HuH-7.5 (cell line): ENCODE data around the gene ANO4.

Source experiments
- DNase-seq: peaks from one replicate; pipeline ENCODE4 v3.0.0; 2011; ENCODE audit warnings: low spot score

The ANO4 gene

DNA sequence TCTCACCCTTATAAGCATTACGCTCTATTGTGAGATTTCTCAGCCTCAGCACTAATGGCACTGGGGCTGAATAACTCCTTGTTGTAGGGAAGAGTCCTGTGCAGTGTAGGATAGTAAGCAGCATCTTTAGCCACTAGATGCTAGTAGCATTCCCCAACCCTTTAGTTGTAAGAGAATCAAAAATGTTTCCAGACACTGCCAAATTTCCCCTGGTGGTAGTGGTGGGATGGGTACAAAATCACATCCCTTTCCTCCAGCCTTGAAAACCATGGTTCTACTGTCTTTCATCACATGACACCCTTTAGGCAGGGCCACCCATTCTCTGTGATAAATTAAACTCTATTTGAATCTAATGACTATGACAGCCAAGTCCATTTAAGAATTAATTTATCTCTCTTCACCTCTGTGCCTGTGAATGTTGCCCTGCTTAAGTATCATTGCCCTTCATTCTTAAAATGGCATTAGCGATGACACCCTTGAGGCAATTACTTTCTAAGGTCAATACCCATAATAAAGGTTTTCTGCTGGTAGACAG lies 199.4 kb downstream of the ANO4 start:
- no peak for DNase-seq

- no peak for DNase-seq
Observed at GRCh38 chr12:100995201-100995600, 200.6 kb downstream of the ANO4 start.

DNA sequence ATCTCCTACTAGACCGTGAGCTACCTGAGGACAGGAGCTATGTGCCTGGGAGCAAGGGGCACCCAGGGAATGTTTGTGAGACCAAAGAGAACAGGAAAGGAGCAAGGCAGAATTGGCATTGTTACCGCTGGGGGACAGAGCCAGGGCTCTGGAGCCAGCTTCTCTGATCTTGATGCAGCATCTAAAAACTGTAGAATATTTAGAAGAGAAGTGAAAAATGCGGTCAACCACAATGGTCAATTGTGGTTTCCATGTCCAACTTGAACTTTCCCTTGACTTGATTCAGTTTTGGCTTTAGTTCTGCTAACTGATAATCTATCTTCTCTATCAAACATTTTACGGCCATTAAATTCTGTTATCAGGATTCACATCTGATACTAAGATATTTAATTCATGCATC lies 201.2 kb downstream of the ANO4 start:
- no peak for DNase-seq

DNA sequence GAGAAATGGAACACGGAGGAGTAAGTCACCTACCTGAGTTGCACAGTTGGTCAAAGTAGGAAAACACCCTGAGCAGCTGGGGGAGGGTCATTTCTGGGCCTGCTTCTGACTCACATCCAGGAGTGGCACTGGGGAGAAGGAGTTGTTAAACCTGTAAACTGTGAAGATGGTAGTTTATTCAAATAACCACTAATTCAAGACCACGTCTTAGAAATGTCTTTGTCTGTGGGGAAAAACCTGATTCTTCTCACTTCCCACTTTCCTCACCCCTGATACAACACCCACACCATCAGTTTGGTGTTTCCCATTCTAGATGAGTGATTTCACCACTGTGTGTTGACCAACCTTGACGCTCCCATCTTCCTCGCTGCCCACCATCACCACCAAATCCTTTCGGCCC lies 207.1 kb downstream of the ANO4 start:
- no peak for DNase-seq

DNA sequence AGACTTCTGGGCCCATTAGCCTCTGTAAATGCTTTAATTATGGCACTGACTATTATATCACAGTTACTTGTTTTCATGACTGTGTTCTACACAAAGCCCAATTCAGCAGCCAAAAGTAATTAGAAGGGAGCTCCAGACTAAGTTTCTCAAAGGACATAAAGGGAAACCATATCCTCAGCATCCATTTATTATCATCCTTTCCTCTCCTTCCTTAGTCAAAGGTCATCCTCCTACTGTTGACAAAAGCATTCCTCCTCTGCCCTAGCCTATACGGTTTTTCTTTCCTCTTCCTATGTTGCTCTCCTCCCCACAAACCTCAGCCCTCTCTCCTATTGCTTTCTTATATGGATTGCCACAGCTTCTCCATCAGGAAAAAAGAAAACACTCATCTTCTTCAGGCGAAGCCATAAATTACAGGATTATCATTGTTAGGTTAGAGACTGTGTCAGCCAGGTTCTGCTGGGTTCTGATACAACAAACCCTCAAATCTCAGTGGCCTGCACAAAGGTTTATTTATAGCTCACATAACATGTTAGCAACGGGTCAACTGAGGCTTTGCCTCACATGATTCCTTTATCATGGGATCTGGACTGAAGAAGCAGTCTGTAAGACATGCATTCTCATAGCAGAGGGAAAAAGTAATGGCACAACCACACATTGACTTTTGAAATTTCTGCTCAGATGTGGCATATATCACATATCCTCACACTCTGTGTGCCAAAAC lies 208.3 kb downstream of the ANO4 start:
- no peak for DNase-seq

DNA sequence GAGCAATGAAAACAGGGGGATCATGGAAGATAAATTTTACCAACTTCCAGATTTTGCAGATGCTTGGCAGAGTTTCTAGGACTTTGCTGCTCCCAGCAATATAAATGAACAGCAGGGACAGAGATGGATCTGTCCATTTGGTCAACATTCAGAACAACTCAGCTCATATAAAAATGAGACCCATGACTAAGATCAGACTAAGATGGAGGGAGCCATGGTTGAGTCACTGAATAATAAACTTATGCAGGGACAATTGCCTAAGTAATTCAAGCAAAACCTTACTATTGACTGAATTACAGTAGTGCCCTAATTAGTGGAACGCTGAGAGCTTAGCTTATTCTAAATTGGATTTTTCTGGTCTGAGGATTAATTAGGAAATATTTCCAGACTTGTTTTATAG lies 210.3 kb downstream of the ANO4 start:
- no peak for DNase-seq

- DNase-seq = no peak
Observed at GRCh38 chr12:101009274-101009673, 214.7 kb downstream of the ANO4 start.

- DNase-seq = no peak
Observed at GRCh38 chr12:101010896-101011295, 216.3 kb downstream of the ANO4 start.

GRCh38 chr12:101013993-101014392 lies 219.4 kb downstream of the ANO4 start:
- DNase-seq = peak; percentile 19

DNA sequence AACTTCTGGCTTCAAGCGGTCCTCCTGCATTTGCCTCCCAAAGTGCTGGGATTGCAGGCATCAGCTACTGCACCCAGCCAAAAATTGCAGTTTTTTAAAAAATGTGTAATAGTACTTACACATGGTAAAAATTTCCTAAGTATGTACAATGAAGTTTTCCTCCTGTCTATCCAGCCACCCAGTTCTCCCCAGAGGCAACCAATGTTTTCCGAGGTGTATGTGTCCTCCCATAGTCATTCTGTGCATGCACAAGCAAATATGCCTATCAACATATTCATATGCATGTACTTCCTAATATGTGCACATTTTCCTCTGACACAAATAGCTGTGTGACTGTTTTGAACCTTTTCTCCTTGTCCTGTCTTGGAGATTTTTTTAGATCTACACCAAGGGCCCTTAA lies 220.5 kb downstream of the ANO4 start:
- DNase-seq = no peak

DNA sequence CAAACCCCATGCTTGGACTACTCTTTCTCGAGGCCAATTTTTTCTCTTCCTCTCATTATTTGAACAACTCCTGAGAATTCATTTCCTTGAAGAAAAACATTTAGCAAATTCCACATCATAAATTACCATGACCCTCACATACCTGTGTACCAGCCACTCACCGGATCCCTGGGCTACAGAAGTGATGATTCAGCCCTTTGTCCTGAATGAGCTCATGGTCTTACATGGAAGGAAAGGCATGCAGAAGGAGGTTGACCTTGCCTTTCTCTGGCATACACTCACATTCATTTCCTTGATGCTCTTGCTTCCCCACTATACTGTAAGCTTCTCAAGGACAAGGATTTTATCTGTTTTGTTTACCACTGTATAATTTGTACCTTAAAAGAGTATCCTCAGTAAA lies 224.0 kb downstream of the ANO4 start:
- DNase-seq = peak; percentile 31

DNA sequence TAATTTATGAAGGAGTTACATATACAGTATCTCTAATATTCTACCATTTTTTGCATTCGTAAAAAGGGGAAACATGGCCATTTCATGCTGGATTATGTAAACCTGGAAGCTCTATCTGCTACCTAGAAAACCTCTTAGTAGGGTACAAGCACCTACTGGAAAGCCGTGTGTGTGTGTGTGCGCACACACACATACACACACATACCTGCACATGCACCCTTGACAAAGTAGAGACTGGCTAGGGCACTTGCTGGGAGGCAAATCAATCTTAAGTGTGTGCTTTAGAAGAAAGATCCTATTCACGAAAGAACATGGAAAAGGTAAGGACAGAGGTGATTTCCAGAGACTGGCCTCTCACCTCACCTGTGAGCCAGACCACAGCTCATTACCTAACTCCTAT lies 224.6 kb downstream of the ANO4 start:
- DNase-seq = no peak

GRCh38 chr12:101019667-101020066 lies 225.1 kb downstream of the ANO4 start:
- DNase-seq = no peak

GRCh38 chr12:101021442-101021841 lies 226.9 kb downstream of the ANO4 start:
- no peak for DNase-seq

- DNase-seq = no peak
Observed at GRCh38 chr12:101021911-101022388, 227.4 kb downstream of the ANO4 start.

- no peak for DNase-seq
Observed at GRCh38 chr12:101027200-101027599, 232.6 kb downstream of the ANO4 start.

DNA sequence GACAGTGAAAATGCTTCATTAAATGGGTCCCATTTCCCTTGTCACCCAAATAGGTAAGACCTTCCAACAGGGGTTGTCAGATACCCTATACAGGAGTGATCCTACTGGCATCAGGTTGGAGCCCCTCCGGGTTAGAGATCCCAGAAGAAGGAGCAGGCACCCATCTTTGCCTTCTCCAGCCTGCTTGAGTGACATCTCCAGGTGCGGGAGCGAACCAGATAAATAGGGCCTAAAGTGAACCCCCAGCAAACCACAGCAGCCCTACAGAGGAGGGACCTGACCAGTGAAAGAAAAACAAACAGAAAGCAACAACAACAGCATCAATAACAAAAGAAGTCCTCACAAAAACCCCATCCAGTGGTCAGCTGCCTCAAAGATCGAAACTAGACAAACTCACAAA lies 233.2 kb downstream of the ANO4 start:
- DNase-seq = no peak

GRCh38 chr12:101038289-101038871 lies 243.8 kb downstream of the ANO4 start:
- no peak for DNase-seq

GRCh38 chr12:101039848-101040531 lies 245.4 kb downstream of the ANO4 start:
- no peak for DNase-seq

- DNase-seq = no peak
Observed at GRCh38 chr12:101040936-101041335, 246.4 kb downstream of the ANO4 start.

DNA sequence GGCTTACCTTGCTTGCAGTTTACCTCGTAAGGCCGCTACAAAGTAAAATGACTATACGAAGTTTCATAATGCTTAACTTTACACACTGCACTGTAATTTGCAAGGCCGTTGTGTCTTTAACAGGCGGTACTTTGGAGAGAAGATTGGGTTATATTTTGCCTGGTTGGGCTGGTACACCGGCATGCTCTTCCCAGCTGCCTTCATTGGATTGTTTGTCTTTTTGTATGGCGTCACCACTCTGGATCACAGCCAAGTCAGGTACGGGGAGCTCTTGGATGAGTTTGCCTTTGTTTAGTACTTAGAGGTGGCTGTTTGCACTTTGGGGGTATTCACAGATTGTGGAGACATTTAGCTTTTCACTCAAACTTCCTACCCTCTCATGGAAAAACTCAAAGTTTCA lies 247.6 kb downstream of the ANO4 start:
- DNase-seq = no peak

GRCh38 chr12:101044512-101045059 lies 250.0 kb downstream of the ANO4 start:
- DNase-seq = no peak
